Stimulated activated CD8-positive, alpha-beta memory T cell treated with anti-CD3 and anti-CD28 coated beads, Interleukin-4, amount 100 ng/mL, for 48 hours (primary cell): Measurements from ENCODE around the gene MLH1.

Experiments
- DNase-seq: peaks from one replicate; pipeline ENCODE4 v3.0.0-alpha.2; 2020

MLH1 gene

GRCh38 chr3:37097776-37098175 lies 104.5 kb downstream of the MLH1 start:
- DNase-seq, result no peak

GRCh38 chr3:37098884-37099283 lies 105.6 kb downstream of the MLH1 start:
- DNase-seq, result no peak

GRCh38 chr3:37099469-37099868 lies 106.2 kb downstream of the MLH1 start:
- DNase-seq, result no peak

- DNase-seq, result no peak
These were observed 107.1 kb downstream of the MLH1 start for GRCh38 chr3:37100411-37100810.
